K562 (cell line): ENCODE data around the gene FAF2. TPM values are rescaled to one million over a fixed set of nuclear protein-coding genes. Genes with fewer than 3 reads are reported as not detected.
A peak's percentile ranks its signal among the peaks of the same experiment; 100 is the strongest.

Experiments
- ATAC-seq: fragments of 200-7000 bp; cut with Tn5 transposase; 3 replicates; pipeline ENCODE4 v1.9.1; 2020; ENCODE audit warnings: moderate library complexity
- BruUV-seq: library from RNA; stranded (reverse); fragments of 400-500 nt; replicated peaks from 2 replicates; lab custom pipeline; 2021; lab: Mats Ljungman, UMichigan
- CTCF ChIA-PET: fragments of 300-600 bp; formaldehyde crosslinking; extraction: SDS; loops from one replicate; lab custom pipeline; 2021; ENCODE audit warnings: low intra/inter-chr PET ratio; lab: Yijun Ruan, JAX
- POLR2A ChIA-PET: fragments of 300-600, 350-650 bp; sonication (Branson Sonifier 250); formaldehyde crosslinking; extraction: SDS; loops from one replicate; lab custom pipeline; 2021; ENCODE audit warnings: antibody characterized with exemption, inconsistent platforms; lab: Yijun Ruan, JAX
- DNase-seq, 4 experiments: peaks; one replicate each; pipeline versions ENCODE4 v3.0.0 to v3.0.0-alpha.2; 2011 to 2018; ENCODE audit warnings: low spot score in 3 of 4, mixed read lengths in 3 of 4; ENCODE audit errors: extremely low read depth in 1 of 4
- FAIRE-seq: peaks from 2 replicates; lab custom pipeline; 2011; peaks lifted over from hg19 to GRCh38; lab: Jason Lieb, UNC
- H2AFZ ChIP-seq: 2 replicates; pipeline ENCODE4 v1.6.0; 2011; ENCODE audit warnings: low read depth, low read length, control low read depth, inconsistent platforms
- H3K27ac ChIP-seq: fragments of 200-600 bp; 3 replicates; pipeline ENCODE4 v1.8.0; 2011; ENCODE audit warnings: low read depth, mild to moderate bottlenecking, control low read depth, inconsistent platforms, low read length, moderate library complexity, mixed read lengths; ENCODE audit errors: extremely low read depth
- H3K27me3 ChIP-seq, 2 experiments: fragments of 300-600 bp in 1 of 2; 2 replicates in 1 of 2; 3 replicates in 1 of 2; pipeline versions ENCODE4 v1.6.0 to v1.8.0; 2011; ENCODE audit warnings: inconsistent platforms in 2 of 2, low read length in 2 of 2, mild to moderate bottlenecking in 1 of 2, mixed read lengths in 1 of 2, moderate library complexity in 1 of 2; ENCODE audit not compliant: control insufficient read depth in 2 of 2, insufficient read depth in 2 of 2
- H3K36me3 ChIP-seq: fragments of 300-600 bp; 3 replicates; pipeline ENCODE4 v1.8.0; 2011; ENCODE audit warnings: mild to moderate bottlenecking, low read length, inconsistent platforms; ENCODE audit not compliant: control insufficient read depth, insufficient read depth
- H3K4me1 ChIP-seq, 2 experiments: fragments of 200-600 bp in 1 of 2; replicated peaks in 1 of 2; 2 replicates in 1 of 2; 3 replicates in 1 of 2; pipeline versions ENCODE4 v1.5.1 to v1.8.0; 2011; ENCODE audit warnings: inconsistent platforms in 2 of 2, low read length in 2 of 2, mild to moderate bottlenecking in 1 of 2, mixed read lengths in 1 of 2, moderate library complexity in 1 of 2; ENCODE audit not compliant: control insufficient read depth in 2 of 2, insufficient read depth in 2 of 2
- H3K4me2 ChIP-seq: 2 replicates; pipeline ENCODE4 v1.6.1; 2011; ENCODE audit warnings: low read length, control low read depth, inconsistent platforms, mixed read lengths; ENCODE audit not compliant: insufficient read depth
- H3K4me3 ChIP-seq: fragments of 200-600 bp; sonication (generic), shearing (Covaris generic); 2 replicates; pipeline ENCODE4 v1.5.1; 2016; ENCODE audit warnings: control low read depth, inconsistent platforms
- H3K79me2 ChIP-seq: fragments of 200-600 bp; 3 replicates; pipeline ENCODE4 v1.8.0; 2011; ENCODE audit warnings: low read length, inconsistent platforms; ENCODE audit not compliant: control insufficient read depth, insufficient read depth
- H3K9ac ChIP-seq, 2 experiments: 2 replicates each; pipeline versions ENCODE4 v1.6.0 to v1.6.1; 2011; ENCODE audit warnings: low read depth in 2 of 2, low read length in 2 of 2, control low read depth in 1 of 2, inconsistent platforms in 1 of 2, mild to moderate bottlenecking in 1 of 2, mixed read lengths in 1 of 2; ENCODE audit not compliant: insufficient read depth in 1 of 2
- H3K9me1 ChIP-seq: one replicate; pipeline ENCODE4 v1.6.0; 2011; ENCODE audit warnings: inconsistent platforms, mild to moderate bottlenecking, low read length, moderate library complexity; ENCODE audit not compliant: control insufficient read depth, insufficient read depth
- H3K9me3 ChIP-seq: replicated peaks from 2 replicates; pipeline ENCODE4 v1.5.1; 2011; ENCODE audit warnings: low read depth, low read length, inconsistent platforms; ENCODE audit not compliant: control insufficient read depth, insufficient read depth
- H4K20me1 ChIP-seq: replicated peaks from 2 replicates; pipeline ENCODE4 v1.6.1; 2011; ENCODE audit warnings: low read length, inconsistent platforms, mixed read lengths; ENCODE audit not compliant: control insufficient read depth, insufficient read depth
- FOSL1 ChIP-seq: fragments of 200-800 bp; sonication (Bioruptor generic); conservative IDR thresholded peaks from 2 replicates; pipeline ENCODE4 v1.6.1; 2016; ENCODE audit warnings: missing genetic modification characterization, missing compliant biosample characterization
- JUNB ChIP-seq: fragments of 450-650 bp; formaldehyde crosslinking; conservative IDR thresholded peaks from 2 replicates; pipeline ENCODE4 v1.4.0; 2020; ENCODE audit warnings: mild to moderate bottlenecking
- ZBTB7A ChIP-seq: IDR thresholded peaks from 2 replicates; pipeline ENCODE4 v1.6.1; 2011; ENCODE audit warnings: low read depth, mild to moderate bottlenecking, low read length, moderate library complexity, borderline replicate concordance; ENCODE audit not compliant: control insufficient read depth
- WGBS: fragments of 100-300 bp; shearing (Covaris generic); methylation state at CpG from one replicate; pipeline ENCODE4 v1.1.6; 2016; ENCODE audit warnings: low coverage, mixed read lengths; ENCODE audit not compliant: insufficient coverage; ENCODE audit errors: missing lambda C conversion rate; 5-methylcytosine and 5-hydroxymethylcytosine counted together
- in situ Hi-C: fragments of 300-500 bp; cut with MboI; formaldehyde crosslinking; loops from 4 replicates; pipeline ENCODE4 v1.15.0; 2018; ENCODE audit warnings: inconsistent platforms, mixed read lengths
- intact Hi-C: fragments of 100-400 bp; cut with micrococcal nuclease; formaldehyde crosslinking; loops from 2 replicates; pipeline ENCODE4 v1.14.2; 2022
- polyA plus RNA-seq, 8 experiments: library from polyadenylated mRNA; depleted of rRNA in 4 of 8; stranded (reverse) in 5 of 8; unstranded in 3 of 8; fragments of >200 nt; fragmentation: Nextera tagmentation in 2 of 8; fragmentation: Illumina TruSeq in 1 of 8; extraction: Ambion mirVana in 2 of 8; extraction: Trizol in 1 of 8; gene quantifications; 2 replicates each; pipeline versions ENCODE4 v1.2.1 to v1.2.3, GENCODE V29; 2011 to 2014; ENCODE audit warnings: inconsistent platforms in 1 of 8, missing spikeins in 1 of 8
- small RNA-seq: library from RNA; depleted of rRNA; stranded (forward); fragments of <200 nt; gene quantifications from one replicate; pipeline ENCODE3, GENCODE V24; 2014
- total RNA-seq, 7 experiments: library from RNA; depleted of rRNA in 6 of 7; stranded (reverse); fragments of >200 nt in 6 of 7; fragmentation: Illumina TruSeq in 2 of 7; extraction: Trizol in 2 of 7; gene quantifications; 2 replicates each; pipeline versions ENCODE4 v1.2.1 to v1.2.3, GENCODE V29; 2011 to 2021; ENCODE audit warnings: low replicate concordance in 1 of 7

The FAF2 gene
- total and polyA plus RNA-seq, 9 of the 15 experiments (the other 6 are each of a cell fraction or from before 2014, with no cell fraction given) = 25.0 to 44.6 (median 36.1) TPM

- WGBS = 9% methylated on average over 13 of the region's 18 CpGs
- no peak overlapping the region for H3K27ac ChIP-seq
- 0 out of 2 replicates have a peak, but pooled peaks have one; percentile 13 for TF ChIP-seq FOSL1 (tag)
- no peak for TF ChIP-seq ZBTB7A
- TF ChIP-seq, all 486 proteins: peak for 1
- H3K36me3 ChIP-seq = no peaks in the 10 kb centered on the region
- no peak overlapping the region for H3K4me3 ChIP-seq
- ChIA-PET CTCF (no interaction called here), POLR2A (interaction anchor here (0.7 to 0.8 kb wide), 2 partner anchors 18 to 105 kb away, joined by 3 read pairs; partner anchors contain the start of gene FAF2)
- H3K4me1 ChIP-seq = peaks cover 0 to 21% of the 10 kb centered on the region in 2 experiments; a peak in 2 of 5 replicates
- BruUV-seq = no TSS peak
- ATAC-seq (peak; percentile 13), FAIRE-seq (no peak), DNase-seq (no peak)
- no peaks in the 10 kb centered on the region for H3K9me3 ChIP-seq
- no peak overlapping the region for H2AFZ ChIP-seq
- intact Hi-C loops = no loop called here
- no peaks in the 10 kb centered on the region for H3K79me2 ChIP-seq
- H3K27me3 ChIP-seq = peaks cover 26 to 49% of the 10 kb centered on the region in 2 experiments
- H4K20me1 ChIP-seq = no peaks in the 10 kb centered on the region; the same call in 1 of the 2 replicates
- in situ Hi-C loops = no loop called here
- no peaks in the 10 kb centered on the region for H3K9me1 ChIP-seq
- no peak overlapping the region for H3K9ac ChIP-seq
- H3K4me2 ChIP-seq = no peak overlapping the region
Measured at GRCh38 chr5:176553260-176554085, 105.3 kb downstream of the FAF2 start.

- Histone ChIP-seq H3K9me1 (no peaks in the 10 kb centered on the region), H3K27me3 (peaks cover 13 to 34% of the 10 kb centered on the region in 2 experiments; a peak in 4 of 5 replicates), H3K4me3 (no peak overlapping the region), H3K4me2 (no peak overlapping the region), H2AFZ (no peak overlapping the region), H3K36me3 (no peaks in the 10 kb centered on the region), H3K27ac (no peak overlapping the region), H3K9me3 (no peaks in the 10 kb centered on the region), H4K20me1 (no peaks in the 10 kb centered on the region), H3K9ac (no peak overlapping the region), H3K79me2 (no peaks in the 10 kb centered on the region), H3K4me1 (no peaks in the 10 kb centered on the region)
- in situ Hi-C loops (no loop called here), intact Hi-C loops (no loop called here)
- BruUV-seq = no TSS peak
- 47% methylated on average over 11 of the region's 13 CpGs for WGBS
- ChIA-PET POLR2A (no interaction called here), CTCF (no interaction called here)
- TF ChIP-seq JUNB (CRISPR knock-in tag) = no peak
- ATAC-seq = no peak
- no peak for DNase-seq
- no peak for FAIRE-seq
Measured at GRCh38 chr5:176557846-176558245, 109.7 kb downstream of the FAF2 start.

Small RNA genes lying within 50 kb of the gene (small RNA-seq; reads per million reads assigned to genes)
- gene AC010297.1 (not detected), gene RF00019 (not detected), gene RN7SL684P (not detected)

Other genes starting within 250 kb of the FAF2 start
Only the 7 nearest of the 12 such genes appear.
- gene KIAA1191, start 86.6 kb upstream of the FAF2 start, total RNA-seq (2014; rRNA removed) = 37.4 and 48.6 TPM in 2 replicates
- 35.0 and 36.3 TPM in 2 replicates for gene KIAA1191, start 86.6 kb upstream of the FAF2 start, total RNA-seq (2014; rRNA removed; fragmentation: Illumina TruSeq; extraction: Trizol)
- 39.8 and 41.8 TPM in 2 replicates for gene KIAA1191, start 86.6 kb upstream of the FAF2 start, total RNA-seq (2015; rRNA removed; fragmentation: Illumina TruSeq; extraction: Trizol)
- gene KIAA1191, start 86.6 kb upstream of the FAF2 start, total RNA-seq (2021) = 46.6 and 47.4 TPM in 2 replicates
- 50.4 and 69.7 TPM in 2 replicates for gene KIAA1191, start 86.6 kb upstream of the FAF2 start, polyA plus RNA-seq (2011; rRNA removed)
- gene KIAA1191, start 86.6 kb upstream of the FAF2 start, polyA plus RNA-seq (2014; fragmentation: Illumina TruSeq; extraction: Trizol) = 69.6 and 80.2 TPM in 2 replicates
- 10 to 100 TPM; 31.0 to 56.5 TPM for gene KIAA1191, start 86.6 kb upstream of the FAF2 start, polyA plus RNA-seq (2014; fragmentation: Nextera tagmentation; extraction: Ambion mirVana)
- 45.7 and 48.1 TPM in 2 replicates for gene KIAA1191, start 86.6 kb upstream of the FAF2 start, polyA plus RNA-seq (2014; rRNA removed)
- 2.0 TPM in 1 of 2 replicates, not detected in the other for gene ARL10, start 82.9 kb upstream of the FAF2 start, total RNA-seq (2014; rRNA removed)
- gene ARL10, start 82.9 kb upstream of the FAF2 start, total RNA-seq (2014; rRNA removed; fragmentation: Illumina TruSeq; extraction: Trizol) = 0.40 TPM in 1 of 2 replicates, not detected in the other
- gene ARL10, start 82.9 kb upstream of the FAF2 start, total RNA-seq (2015; rRNA removed; fragmentation: Illumina TruSeq; extraction: Trizol) = 0.40 and 0.45 TPM in 2 replicates
- gene ARL10, start 82.9 kb upstream of the FAF2 start, total RNA-seq (2021) = 0.38 and 1.2 TPM in 2 replicates
- gene ARL10, start 82.9 kb upstream of the FAF2 start, polyA plus RNA-seq (2011; rRNA removed) = 0.01 and 0.11 TPM in 2 replicates
- 0.69 TPM in 1 of 2 replicates, not detected in the other for gene ARL10, start 82.9 kb upstream of the FAF2 start, polyA plus RNA-seq (2014; fragmentation: Illumina TruSeq; extraction: Trizol)
- gene ARL10, start 82.9 kb upstream of the FAF2 start, polyA plus RNA-seq (2014; fragmentation: Nextera tagmentation; extraction: Ambion mirVana) = under 1 TPM; under 0.01 to 0.31 TPM
- gene ARL10, start 82.9 kb upstream of the FAF2 start, polyA plus RNA-seq (2014; rRNA removed) = not detected in 2 replicates
- gene NOP16, start 59.8 kb upstream of the FAF2 start, total RNA-seq (2014; rRNA removed) = 92.5 and 116 TPM in 2 replicates
- 80.3 and 98.2 TPM in 2 replicates for gene NOP16, start 59.8 kb upstream of the FAF2 start, total RNA-seq (2014; rRNA removed; fragmentation: Illumina TruSeq; extraction: Trizol)
- gene NOP16, start 59.8 kb upstream of the FAF2 start, total RNA-seq (2015; rRNA removed; fragmentation: Illumina TruSeq; extraction: Trizol) = 143 and 148 TPM in 2 replicates
- 116 and 120 TPM in 2 replicates for gene NOP16, start 59.8 kb upstream of the FAF2 start, total RNA-seq (2021)
- gene NOP16, start 59.8 kb upstream of the FAF2 start, polyA plus RNA-seq (2011; rRNA removed) = 121 and 136 TPM in 2 replicates
- gene NOP16, start 59.8 kb upstream of the FAF2 start, polyA plus RNA-seq (2014; fragmentation: Illumina TruSeq; extraction: Trizol) = 161 and 166 TPM in 2 replicates
- 100 to 1,000 TPM; 183 to 342 TPM for gene NOP16, start 59.8 kb upstream of the FAF2 start, polyA plus RNA-seq (2014; fragmentation: Nextera tagmentation; extraction: Ambion mirVana)
- gene NOP16, start 59.8 kb upstream of the FAF2 start, polyA plus RNA-seq (2014; rRNA removed) = 174 and 221 TPM in 2 replicates
- gene HIGD2A, start 59.6 kb upstream of the FAF2 start, total RNA-seq (2014; rRNA removed) = 193 and 230 TPM in 2 replicates
- 86.1 and 94.7 TPM in 2 replicates for gene HIGD2A, start 59.6 kb upstream of the FAF2 start, total RNA-seq (2014; rRNA removed; fragmentation: Illumina TruSeq; extraction: Trizol)
- 161 and 163 TPM in 2 replicates for gene HIGD2A, start 59.6 kb upstream of the FAF2 start, total RNA-seq (2015; rRNA removed; fragmentation: Illumina TruSeq; extraction: Trizol)
- gene HIGD2A, start 59.6 kb upstream of the FAF2 start, total RNA-seq (2021) = 150 and 154 TPM in 2 replicates
- gene HIGD2A, start 59.6 kb upstream of the FAF2 start, polyA plus RNA-seq (2011; rRNA removed) = 121 and 166 TPM in 2 replicates
- gene HIGD2A, start 59.6 kb upstream of the FAF2 start, polyA plus RNA-seq (2014; fragmentation: Illumina TruSeq; extraction: Trizol) = 144 and 249 TPM in 2 replicates
- 100 to 1,000 TPM; 232 to 235 TPM for gene HIGD2A, start 59.6 kb upstream of the FAF2 start, polyA plus RNA-seq (2014; fragmentation: Nextera tagmentation; extraction: Ambion mirVana)
- gene HIGD2A, start 59.6 kb upstream of the FAF2 start, polyA plus RNA-seq (2014; rRNA removed) = 264 and 272 TPM in 2 replicates
- gene CLTB, start 31.8 kb upstream of the FAF2 start, total RNA-seq (2014; rRNA removed) = 111 and 117 TPM in 2 replicates
- gene CLTB, start 31.8 kb upstream of the FAF2 start, total RNA-seq (2014; rRNA removed; fragmentation: Illumina TruSeq; extraction: Trizol) = 15.2 and 17.4 TPM in 2 replicates
- 39.0 and 39.7 TPM in 2 replicates for gene CLTB, start 31.8 kb upstream of the FAF2 start, total RNA-seq (2015; rRNA removed; fragmentation: Illumina TruSeq; extraction: Trizol)
- gene CLTB, start 31.8 kb upstream of the FAF2 start, total RNA-seq (2021) = 54.7 and 69.0 TPM in 2 replicates
- 33.1 and 41.1 TPM in 2 replicates for gene CLTB, start 31.8 kb upstream of the FAF2 start, polyA plus RNA-seq (2011; rRNA removed)
- gene CLTB, start 31.8 kb upstream of the FAF2 start, polyA plus RNA-seq (2014; fragmentation: Illumina TruSeq; extraction: Trizol) = 31.4 and 55.9 TPM in 2 replicates
- 1 to 10 TPM; 1.8 to 3.5 TPM for gene CLTB, start 31.8 kb upstream of the FAF2 start, polyA plus RNA-seq (2014; fragmentation: Nextera tagmentation; extraction: Ambion mirVana)
- gene CLTB, start 31.8 kb upstream of the FAF2 start, polyA plus RNA-seq (2014; rRNA removed) = 84.2 and 84.6 TPM in 2 replicates
- 14.8 and 19.7 TPM in 2 replicates for gene RNF44, start 89.0 kb downstream of the FAF2 start, total RNA-seq (2014; rRNA removed)
- 4.8 and 5.1 TPM in 2 replicates for gene RNF44, start 89.0 kb downstream of the FAF2 start, total RNA-seq (2014; rRNA removed; fragmentation: Illumina TruSeq; extraction: Trizol)
- gene RNF44, start 89.0 kb downstream of the FAF2 start, total RNA-seq (2015; rRNA removed; fragmentation: Illumina TruSeq; extraction: Trizol) = 7.2 and 7.5 TPM in 2 replicates
- gene RNF44, start 89.0 kb downstream of the FAF2 start, total RNA-seq (2021) = 64.0 and 82.6 TPM in 2 replicates
- 7.4 and 25.6 TPM in 2 replicates for gene RNF44, start 89.0 kb downstream of the FAF2 start, polyA plus RNA-seq (2011; rRNA removed)
- gene RNF44, start 89.0 kb downstream of the FAF2 start, polyA plus RNA-seq (2014; fragmentation: Illumina TruSeq; extraction: Trizol) = 20.5 and 39.3 TPM in 2 replicates
- 1 to 10 TPM; 1.6 to 2.5 TPM for gene RNF44, start 89.0 kb downstream of the FAF2 start, polyA plus RNA-seq (2014; fragmentation: Nextera tagmentation; extraction: Ambion mirVana)
- gene RNF44, start 89.0 kb downstream of the FAF2 start, polyA plus RNA-seq (2014; rRNA removed) = 40.1 and 51.0 TPM in 2 replicates
- gene CDHR2, start 101.0 kb downstream of the FAF2 start, total RNA-seq (2014; rRNA removed) = 0.04 and 0.09 TPM in 2 replicates
- 0.10 and 0.18 TPM in 2 replicates for gene CDHR2, start 101.0 kb downstream of the FAF2 start, total RNA-seq (2014; rRNA removed; fragmentation: Illumina TruSeq; extraction: Trizol)
- 0.22 and 0.23 TPM in 2 replicates for gene CDHR2, start 101.0 kb downstream of the FAF2 start, total RNA-seq (2015; rRNA removed; fragmentation: Illumina TruSeq; extraction: Trizol)
- 0.36 and 0.62 TPM in 2 replicates for gene CDHR2, start 101.0 kb downstream of the FAF2 start, total RNA-seq (2021)
- 0.01 TPM in 1 of 2 replicates, not detected in the other for gene CDHR2, start 101.0 kb downstream of the FAF2 start, polyA plus RNA-seq (2011; rRNA removed)
- gene CDHR2, start 101.0 kb downstream of the FAF2 start, polyA plus RNA-seq (2014; fragmentation: Illumina TruSeq; extraction: Trizol) = 0.01 and 0.04 TPM in 2 replicates
- gene CDHR2, start 101.0 kb downstream of the FAF2 start, polyA plus RNA-seq (2014; fragmentation: Nextera tagmentation; extraction: Ambion mirVana) = not detected
- gene CDHR2, start 101.0 kb downstream of the FAF2 start, polyA plus RNA-seq (2014; rRNA removed) = 0.03 TPM in 1 of 2 replicates, not detected in the other